ENCODE results near the gene NKIRAS1.

DNA sequence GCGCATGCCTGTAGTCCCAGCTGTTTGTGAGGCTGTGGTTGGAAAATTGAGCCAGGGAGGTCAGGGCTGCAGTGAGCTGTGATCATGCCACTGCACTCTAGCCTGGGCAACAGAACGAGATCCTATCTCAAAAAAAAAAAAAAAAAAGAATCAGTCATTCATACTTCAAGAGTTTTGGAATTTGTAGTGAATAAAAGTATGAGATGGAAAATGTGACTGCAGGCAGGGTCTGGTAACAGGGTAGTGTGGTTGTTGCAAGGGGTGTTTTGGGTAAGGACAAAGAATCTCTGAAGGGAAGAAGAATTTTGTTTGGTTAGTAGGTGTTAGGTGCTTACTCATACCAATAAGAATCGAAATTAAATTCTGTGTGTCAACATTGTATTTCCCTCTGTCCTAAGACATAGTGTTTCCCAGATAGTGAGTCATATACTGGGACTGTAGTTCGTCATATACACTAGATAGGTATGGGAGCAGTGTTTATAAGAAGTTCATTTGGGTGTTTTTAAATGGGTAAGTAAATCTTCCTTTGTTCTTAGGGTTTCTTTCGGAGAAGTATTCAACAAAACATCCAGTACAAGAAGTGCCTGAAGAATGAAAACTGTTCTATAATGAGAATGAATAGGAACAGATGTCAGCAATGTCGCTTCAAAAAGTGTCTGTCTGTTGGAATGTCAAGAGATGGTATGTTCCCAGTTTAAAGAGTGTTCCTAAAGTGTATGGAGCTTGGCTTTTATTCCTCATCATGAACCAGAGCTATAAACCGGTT, 42.5 kb upstream of the NKIRAS1 start:
- TF ChIP-seq, protein P1, sequence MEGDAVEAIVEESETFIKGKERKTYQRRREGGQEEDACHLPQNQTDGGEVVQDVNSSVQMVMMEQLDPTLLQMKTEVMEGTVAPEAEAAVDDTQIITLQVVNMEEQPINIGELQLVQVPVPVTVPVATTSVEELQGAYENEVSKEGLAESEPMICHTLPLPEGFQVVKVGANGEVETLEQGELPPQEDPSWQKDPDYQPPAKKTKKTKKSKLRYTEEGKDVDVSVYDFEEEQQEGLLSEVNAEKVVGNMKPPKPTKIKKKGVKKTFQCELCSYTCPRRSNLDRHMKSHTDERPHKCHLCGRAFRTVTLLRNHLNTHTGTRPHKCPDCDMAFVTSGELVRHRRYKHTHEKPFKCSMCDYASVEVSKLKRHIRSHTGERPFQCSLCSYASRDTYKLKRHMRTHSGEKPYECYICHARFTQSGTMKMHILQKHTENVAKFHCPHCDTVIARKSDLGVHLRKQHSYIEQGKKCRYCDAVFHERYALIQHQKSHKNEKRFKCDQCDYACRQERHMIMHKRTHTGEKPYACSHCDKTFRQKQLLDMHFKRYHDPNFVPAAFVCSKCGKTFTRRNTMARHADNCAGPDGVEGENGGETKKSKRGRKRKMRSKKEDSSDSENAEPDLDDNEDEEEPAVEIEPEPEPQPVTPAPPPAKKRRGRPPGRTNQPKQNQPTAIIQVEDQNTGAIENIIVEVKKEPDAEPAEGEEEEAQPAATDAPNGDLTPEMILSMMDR (IDR thresholded peaks at IDR 0.05) = no peak
- no peak for TF ChIP-seq ZNF232 (CRISPR knock-in tag; IDR thresholded peaks at IDR 0.05)
- TF ChIP-seq FOXK1 (CRISPR knock-in tag; IDR thresholded peaks at IDR 0.05) = no peak
- TF ChIP-seq, protein P2, sequence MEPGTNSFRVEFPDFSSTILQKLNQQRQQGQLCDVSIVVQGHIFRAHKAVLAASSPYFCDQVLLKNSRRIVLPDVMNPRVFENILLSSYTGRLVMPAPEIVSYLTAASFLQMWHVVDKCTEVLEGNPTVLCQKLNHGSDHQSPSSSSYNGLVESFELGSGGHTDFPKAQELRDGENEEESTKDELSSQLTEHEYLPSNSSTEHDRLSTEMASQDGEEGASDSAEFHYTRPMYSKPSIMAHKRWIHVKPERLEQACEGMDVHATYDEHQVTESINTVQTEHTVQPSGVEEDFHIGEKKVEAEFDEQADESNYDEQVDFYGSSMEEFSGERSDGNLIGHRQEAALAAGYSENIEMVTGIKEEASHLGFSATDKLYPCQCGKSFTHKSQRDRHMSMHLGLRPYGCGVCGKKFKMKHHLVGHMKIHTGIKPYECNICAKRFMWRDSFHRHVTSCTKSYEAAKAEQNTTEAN (CRISPR knock-in tag; IDR thresholded peaks at IDR 0.05) = no peak
- no peak for TF ChIP-seq NR1H2 (CRISPR knock-in tag; IDR thresholded peaks at IDR 0.05)
- TF ChIP-seq, protein P3, sequence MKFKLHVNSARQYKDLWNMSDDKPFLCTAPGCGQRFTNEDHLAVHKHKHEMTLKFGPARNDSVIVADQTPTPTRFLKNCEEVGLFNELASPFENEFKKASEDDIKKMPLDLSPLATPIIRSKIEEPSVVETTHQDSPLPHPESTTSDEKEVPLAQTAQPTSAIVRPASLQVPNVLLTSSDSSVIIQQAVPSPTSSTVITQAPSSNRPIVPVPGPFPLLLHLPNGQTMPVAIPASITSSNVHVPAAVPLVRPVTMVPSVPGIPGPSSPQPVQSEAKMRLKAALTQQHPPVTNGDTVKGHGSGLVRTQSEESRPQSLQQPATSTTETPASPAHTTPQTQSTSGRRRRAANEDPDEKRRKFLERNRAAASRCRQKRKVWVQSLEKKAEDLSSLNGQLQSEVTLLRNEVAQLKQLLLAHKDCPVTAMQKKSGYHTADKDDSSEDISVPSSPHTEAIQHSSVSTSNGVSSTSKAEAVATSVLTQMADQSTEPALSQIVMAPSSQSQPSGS (CRISPR knock-in tag; IDR thresholded peaks at IDR 0.05; ENCODE audit: borderline replicate concordance, low read depth) = no peak
- TF ChIP-seq, protein P4, sequence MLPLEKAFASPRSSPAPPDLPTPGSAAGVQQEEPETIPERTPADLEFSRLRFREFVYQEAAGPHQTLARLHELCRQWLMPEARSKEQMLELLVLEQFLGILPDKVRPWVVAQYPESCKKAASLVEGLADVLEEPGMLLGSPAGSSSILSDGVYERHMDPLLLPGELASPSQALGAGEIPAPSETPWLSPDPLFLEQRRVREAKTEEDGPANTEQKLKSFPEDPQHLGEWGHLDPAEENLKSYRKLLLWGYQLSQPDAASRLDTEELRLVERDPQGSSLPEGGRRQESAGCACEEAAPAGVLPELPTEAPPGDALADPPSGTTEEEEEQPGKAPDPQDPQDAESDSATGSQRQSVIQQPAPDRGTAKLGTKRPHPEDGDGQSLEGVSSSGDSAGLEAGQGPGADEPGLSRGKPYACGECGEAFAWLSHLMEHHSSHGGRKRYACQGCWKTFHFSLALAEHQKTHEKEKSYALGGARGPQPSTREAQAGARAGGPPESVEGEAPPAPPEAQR (CRISPR knock-in tag; IDR thresholded peaks at IDR 0.05) = no peak
- no peak for TF ChIP-seq NFYB (CRISPR knock-in tag; conservative IDR thresholded peaks at IDR 0.05; ENCODE audit: low read depth)
- TF ChIP-seq, protein P5, sequence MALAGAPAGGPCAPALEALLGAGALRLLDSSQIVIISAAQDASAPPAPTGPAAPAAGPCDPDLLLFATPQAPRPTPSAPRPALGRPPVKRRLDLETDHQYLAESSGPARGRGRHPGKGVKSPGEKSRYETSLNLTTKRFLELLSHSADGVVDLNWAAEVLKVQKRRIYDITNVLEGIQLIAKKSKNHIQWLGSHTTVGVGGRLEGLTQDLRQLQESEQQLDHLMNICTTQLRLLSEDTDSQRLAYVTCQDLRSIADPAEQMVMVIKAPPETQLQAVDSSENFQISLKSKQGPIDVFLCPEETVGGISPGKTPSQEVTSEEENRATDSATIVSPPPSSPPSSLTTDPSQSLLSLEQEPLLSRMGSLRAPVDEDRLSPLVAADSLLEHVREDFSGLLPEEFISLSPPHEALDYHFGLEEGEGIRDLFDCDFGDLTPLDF (CRISPR knock-in tag; IDR thresholded peaks at IDR 0.05) = no peak
- no peak for TF ChIP-seq TEAD1 (CRISPR knock-in tag; IDR thresholded peaks at IDR 0.05)

Measured in WTC11 (cell line).